Spleen (tissue), 11 donors: ENCODE results near the gene CSRP1. TPM values are rescaled to one million over a fixed set of nuclear protein-coding genes. Genes with fewer than 3 reads are reported as not detected.

Source experiments
- DNase-seq: peaks from one replicate; pipeline ENCODE4 v3.0.0-alpha.2; 2020
- H3K27ac ChIP-seq, 8 donors: fragments of 200-600 bp; sonication (generic) in 7 of 8; 1 replicate in 4 of 8; 2 replicates in 4 of 8; pipeline versions ENCODE4 v1.5.0 to v1.8.0; 2016 to 2021; ENCODE audit warnings: inconsistent platforms in 4 of 8, mild to moderate bottlenecking in 4 of 8, moderate library complexity in 1 of 8
- H3K27me3 ChIP-seq, 7 donors: fragments of 200-600 bp; sonication (generic) in 6 of 7; replicated peaks in 1 of 7; 1 replicate in 4 of 7; 2 replicates in 3 of 7; pipeline versions ENCODE4 v1.5.0 to v1.8.0; 2016 to 2021; ENCODE audit warnings: inconsistent platforms in 3 of 7, mild to moderate bottlenecking in 1 of 7
- H3K36me3 ChIP-seq, 6 donors: fragments of 200-600 bp; sonication (generic) in 5 of 6; 1 replicate in 4 of 6; 2 replicates in 2 of 6; pipeline versions ENCODE4 v1.5.0 to v1.8.0; 2016 to 2021; ENCODE audit warnings: inconsistent platforms in 2 of 6
- H3K4me1 ChIP-seq, 6 donors: fragments of 200-600 bp; sonication (generic) in 5 of 6; 1 replicate in 3 of 6; 2 replicates in 3 of 6; pipeline versions ENCODE4 v1.5.0 to v1.8.0; 2016 to 2021; ENCODE audit warnings: inconsistent platforms in 3 of 6
- H3K4me3 ChIP-seq, 8 donors: fragments of 200-600 bp; sonication (generic) in 7 of 8; 1 replicate in 4 of 8; 2 replicates in 4 of 8; pipeline versions ENCODE4 v1.5.0 to v1.8.0; 2016 to 2021; ENCODE audit warnings: inconsistent platforms in 4 of 8, mild to moderate bottlenecking in 4 of 8, moderate library complexity in 2 of 8
- H3K9me3 ChIP-seq, 8 donors: fragments of 200-600 bp; sonication (generic) in 7 of 8; 1 replicate in 4 of 8; 2 replicates in 4 of 8; pipeline versions ENCODE4 v1.5.0 to v1.8.0; 2016 to 2021; ENCODE audit warnings: inconsistent platforms in 4 of 8
- CTCF ChIP-seq, 11 experiments: fragments of 200-600 bp in 7 of 11; fragments of 450-650 bp in 4 of 11; sonication (generic) in 4 of 11; IDR thresholded peaks in 8 of 11; conservative IDR thresholded peaks in 3 of 11; 1 replicate in 7 of 11; 2 replicates in 4 of 11; pipeline versions ENCODE4 v1.4.0 to v1.8.0; 2016 to 2021; ENCODE audit warnings: antibody characterized with exemption in 11 of 11, inconsistent platforms in 4 of 11, mild to moderate bottlenecking in 1 of 11
- POLR2A ChIP-seq, 3 donors: fragments of 450-650 bp; IDR thresholded peaks; one replicate each; pipeline ENCODE4 v1.5.1; 2017; ENCODE audit warnings: antibody characterized with exemption in 3 of 3, mild to moderate bottlenecking in 1 of 3
- POLR2AphosphoS5 ChIP-seq, 3 donors: sonication (generic); formaldehyde crosslinking; IDR thresholded peaks; one replicate each; pipeline ENCODE4 v1.5.1; 2017; ENCODE audit warnings: antibody characterized with exemption in 3 of 3
- WGBS, 5 donors: extraction: QIAGEN DNeasy Blood & Tissue Kit in 3 of 5; methylation state at CpG; one replicate each; pipeline versions ENCODE4 v1.1.5 to v1.1.7; 2013 to 2018; 5-methylcytosine and 5-hydroxymethylcytosine counted together
- intact Hi-C: fragments of 100-400 bp; cut with DNase I; formaldehyde crosslinking; loops from one replicate; pipeline ENCODE4 v1.15.0; 2023; ENCODE audit warnings: low total_unique reads
- polyA plus RNA-seq, 3 donors: library from polyadenylated mRNA; stranded (reverse); fragments of 200-250 nt; gene quantifications; one replicate each; pipeline ENCODE4 v1.2.1, GENCODE V29; 2013
- total RNA-seq, 7 donors: library from RNA; depleted of rRNA in 3 of 7; stranded (reverse); fragments of >200 nt in 3 of 7; fragmentation: NEBNext Ultra II Directional in 4 of 7; extraction: Animal tissue kit (Norgen Biotek cat#: 25700) in 4 of 7; gene quantifications; one replicate each; pipeline versions ENCODE4 v1.1.0 to v1.2.1, GENCODE V29; 2016 to 2021
- donor health status: healthy with polysubstance abuse.
- donor health status: DM: no; HTN: no; CAD: no; lungs with moderate emphysema.
- donor health status: DM: no; HTN: no; CAD: no.
- donor health status: Bipolar disorder and iron deficiency.
- donor health status: healthy.
- donor health status: DM: no; HTN: no; CAD: no.
- donor health status: DM: yes; HTN: yes; CAD: no.

CSRP1 gene
- total and polyA plus RNA-seq, 10 donors, result 67.1 to 360 (median 182) TPM

GRCh38 chr1:201531551-201532425 lies 24.9 kb upstream of the CSRP1 start:
- H3K36me3 ChIP-seq, result peaks cover 0 to 10% (median 0%) of the 10 kb centered on the region in 6 donors
- DNase-seq, result no peak
- TF ChIP-seq POLR2AphosphoS5 (IDR thresholded peaks at IDR 0.05), result peak in 1 of 3 donors; percentile 36
- TF ChIP-seq POLR2A (IDR thresholded peaks at IDR 0.05), result no peak
- no peak for TF ChIP-seq CTCF (IDR thresholded peaks at IDR 0.05 in 8 of 11, conservative IDR thresholded peaks at IDR 0.05 in 3 of 11)
- H3K27me3 ChIP-seq, result peaks cover 0 to 15% (median 0%) of the 10 kb centered on the region in 7 donors
- no peak overlapping the region for H3K4me3 ChIP-seq
- peak overlapping the region in 3 of 8 donors; percentile 21 to 25 (median 23) for H3K27ac ChIP-seq
- H3K9me3 ChIP-seq, result peaks cover 0 to 7% (median 0%) of the 10 kb centered on the region in 8 donors
- peaks cover 0 to 41% (median 22%) of the 10 kb centered on the region in 6 donors for H3K4me1 ChIP-seq
- 46 to 59% (median 49%) methylated on average over 4 to 9 of the region's 9 CpGs for WGBS, 5 donors
- intact Hi-C loops, result no loop called here

- Histone ChIP-seq H3K36me3 (peaks cover 0 to 10% (median 0%) of the 10 kb centered on the region in 6 donors), H3K27me3 (peaks cover 0 to 7% (median 0%) of the 10 kb centered on the region in 7 donors), H3K9me3 (peaks cover 0 to 7% (median 0%) of the 10 kb centered on the region in 8 donors), H3K4me3 (no peak overlapping the region), H3K4me1 (peaks cover 0 to 32% (median 14%) of the 10 kb centered on the region in 6 donors), H3K27ac (peak overlapping the region in 2 of 8 donors; percentile 21 to 23)
- intact Hi-C loops, result no loop called here
- 35 to 63% (median 49%) methylated on average over 24 to 26 of the region's 26 CpGs for WGBS, 5 donors
- no peak for DNase-seq
- peak in 10 of 11 experiments; percentile 36 to 82 (median 66) for TF ChIP-seq CTCF (IDR thresholded peaks at IDR 0.05 in 8 of 11, conservative IDR thresholded peaks at IDR 0.05 in 3 of 11)
- TF ChIP-seq POLR2AphosphoS5 (IDR thresholded peaks at IDR 0.05), result peak in 1 of 3 donors; percentile 38
- no peak for TF ChIP-seq POLR2A (IDR thresholded peaks at IDR 0.05)
These were observed 24.0 kb upstream of the CSRP1 start for GRCh38 chr1:201530741-201531531.

- WGBS, 5 donors, result 76 to 92% (median 85%) methylated on average over 3 of the region's 3 CpGs
- Histone ChIP-seq H3K9me3 (peaks cover 0 to 16% (median 1%) of the 10 kb centered on the region in 8 donors), H3K27me3 (no peaks in the 10 kb centered on the region), H3K4me3 (no peak overlapping the region), H3K4me1 (peaks cover 0 to 20% (median 7%) of the 10 kb centered on the region in 6 donors), H3K27ac (no peak overlapping the region), H3K36me3 (peaks cover 0 to 10% (median 0%) of the 10 kb centered on the region in 6 donors)
- TF ChIP-seq POLR2AphosphoS5 (IDR thresholded peaks at IDR 0.05) (no peak), POLR2A (IDR thresholded peaks at IDR 0.05) (no peak), CTCF (IDR thresholded peaks at IDR 0.05 in 8 of 11, conservative IDR thresholded peaks at IDR 0.05 in 3 of 11) (no peak)
- intact Hi-C loops, result no loop called here
- no peak for DNase-seq
These were observed 21.8 kb upstream of the CSRP1 start for GRCh38 chr1:201528631-201529252.
